NCI-H1436 (cell line): ENCODE results near the gene ERO1B.

Experiments used
- DNase-seq: peaks from one replicate; lab custom pipeline; 2025; lab: John Stamatoyannopoulos, UW

Gene ERO1B

DNA sequence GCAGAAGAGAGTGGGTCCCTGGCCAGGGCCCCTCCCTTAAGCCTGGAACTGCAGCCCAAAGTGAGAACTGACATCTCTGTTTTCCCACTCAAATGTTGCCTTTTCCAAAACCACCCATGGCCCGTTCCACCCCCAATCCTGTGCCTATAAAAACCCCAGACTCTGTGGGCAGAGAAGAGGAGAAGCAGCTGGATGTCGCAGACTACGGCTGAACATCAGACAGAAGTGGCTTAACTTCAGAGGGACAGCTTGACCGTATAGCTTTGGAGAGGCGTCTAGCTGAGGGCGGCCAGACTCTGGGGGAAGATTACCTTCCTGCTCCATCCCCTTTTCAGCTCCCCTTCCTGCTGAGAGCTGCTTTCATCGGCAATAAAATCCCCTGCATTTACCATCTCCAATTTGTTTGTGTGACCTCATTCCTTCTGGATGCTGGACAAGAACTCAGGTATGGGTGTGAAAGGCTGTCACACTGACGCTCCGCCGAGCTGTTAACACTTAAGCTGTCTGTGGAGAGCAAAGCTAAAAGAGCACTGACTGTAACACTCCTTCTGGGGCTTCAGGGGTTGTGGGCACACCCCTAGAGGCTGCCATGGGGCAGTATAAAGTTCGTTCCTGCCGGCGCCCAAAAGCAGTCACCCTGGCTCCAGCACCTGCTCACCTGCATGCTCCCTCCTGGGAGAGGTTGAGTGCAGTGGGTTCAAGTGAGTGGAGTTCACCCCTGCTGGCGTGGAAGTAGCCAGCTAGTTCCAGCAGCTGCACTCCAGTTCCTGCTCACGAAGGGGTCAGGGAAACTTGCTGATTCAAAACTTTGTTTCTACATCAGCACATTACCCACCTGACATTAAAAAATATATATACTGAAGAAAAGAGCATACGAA lies 19.6 kb upstream of the ERO1B start:
- DNase-seq = no peak

DNA sequence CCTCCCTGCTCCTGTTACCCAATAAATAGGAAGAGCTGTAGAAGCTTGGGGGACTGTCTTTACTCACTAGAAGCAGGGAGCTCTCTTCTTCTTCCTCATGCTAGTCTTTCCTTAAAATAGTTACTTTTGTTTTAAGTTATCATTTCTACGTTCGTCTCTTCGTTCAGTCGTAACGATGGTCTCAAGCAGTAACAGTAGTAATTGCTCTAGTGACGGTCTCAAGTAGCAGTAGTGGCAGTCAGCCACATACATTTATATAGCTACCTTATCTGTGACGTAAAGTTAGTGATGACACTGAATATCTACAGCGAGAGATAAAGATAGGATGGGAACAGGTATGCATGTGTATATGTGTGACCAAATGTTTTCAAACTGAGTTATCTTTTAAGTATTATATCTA lies 15.4 kb upstream of the ERO1B start:
- no peak for DNase-seq

DNA sequence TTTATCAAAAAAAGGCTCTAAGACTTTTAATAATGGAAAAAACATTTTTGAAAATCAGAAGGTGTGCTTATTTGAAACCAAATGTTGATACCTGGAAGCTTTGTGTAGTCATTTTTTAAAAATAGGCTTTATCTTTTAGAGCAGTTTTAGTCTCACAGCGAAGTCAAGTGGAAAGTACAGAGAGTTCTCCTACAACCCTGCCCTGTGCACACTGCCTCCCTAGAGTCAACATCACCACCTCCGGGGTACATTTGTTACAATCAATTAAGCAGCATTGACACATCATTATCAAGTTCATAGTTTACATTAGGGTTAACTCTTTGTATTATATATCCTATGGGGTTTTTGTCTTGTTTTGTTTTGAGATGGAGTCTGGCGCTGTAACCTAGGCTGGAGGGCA lies 10.7 kb upstream of the ERO1B start:
- DNase-seq = no peak

DNA sequence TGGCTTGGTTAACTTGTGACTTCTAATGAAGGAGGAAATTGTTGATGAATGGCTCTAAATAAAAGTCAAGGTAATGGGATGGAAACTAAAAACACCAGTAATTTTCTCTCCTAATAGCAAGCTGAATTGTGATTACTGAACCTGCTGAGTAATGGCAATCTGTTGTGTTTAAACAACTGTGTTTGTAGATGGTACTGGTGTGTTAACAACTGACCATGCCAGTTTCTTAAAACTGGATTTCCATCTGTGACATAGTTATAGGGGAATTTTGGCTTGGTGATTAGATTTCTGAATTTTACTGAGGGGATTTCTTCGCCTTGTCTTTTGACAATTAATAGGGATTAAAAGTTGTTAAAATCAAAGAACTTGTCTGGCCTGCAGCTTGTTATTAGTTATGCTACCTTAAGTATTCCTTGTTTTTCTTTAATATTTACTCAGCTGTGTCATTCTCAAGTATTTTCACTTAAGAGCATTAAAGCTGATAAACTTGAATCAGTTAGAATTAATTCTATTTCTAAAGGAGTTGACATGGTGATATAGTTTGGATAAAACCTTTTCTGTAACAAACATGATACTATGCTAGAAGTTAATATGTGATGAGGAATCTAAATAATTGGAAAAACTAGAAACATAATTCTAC lies 7.9 kb upstream of the ERO1B start:
- no peak for DNase-seq

DNA sequence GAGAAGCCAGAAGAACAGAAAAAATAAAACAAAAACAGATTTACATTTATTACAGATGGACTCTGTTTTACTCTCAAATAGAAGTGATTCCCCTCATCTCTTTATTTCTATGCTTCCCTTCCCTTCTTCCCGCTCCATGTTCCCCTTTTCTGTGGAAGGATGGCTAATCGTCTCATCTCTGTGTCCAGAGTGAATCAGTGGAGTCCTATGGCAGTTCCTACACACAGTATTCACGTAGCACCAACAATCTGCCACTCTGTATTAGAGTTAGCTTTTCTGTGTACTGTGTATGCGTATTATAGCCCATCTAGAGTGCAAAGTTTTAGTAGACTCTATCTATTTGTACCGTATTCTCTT lies 6.8 kb upstream of the ERO1B start:
- DNase-seq = no peak

DNA sequence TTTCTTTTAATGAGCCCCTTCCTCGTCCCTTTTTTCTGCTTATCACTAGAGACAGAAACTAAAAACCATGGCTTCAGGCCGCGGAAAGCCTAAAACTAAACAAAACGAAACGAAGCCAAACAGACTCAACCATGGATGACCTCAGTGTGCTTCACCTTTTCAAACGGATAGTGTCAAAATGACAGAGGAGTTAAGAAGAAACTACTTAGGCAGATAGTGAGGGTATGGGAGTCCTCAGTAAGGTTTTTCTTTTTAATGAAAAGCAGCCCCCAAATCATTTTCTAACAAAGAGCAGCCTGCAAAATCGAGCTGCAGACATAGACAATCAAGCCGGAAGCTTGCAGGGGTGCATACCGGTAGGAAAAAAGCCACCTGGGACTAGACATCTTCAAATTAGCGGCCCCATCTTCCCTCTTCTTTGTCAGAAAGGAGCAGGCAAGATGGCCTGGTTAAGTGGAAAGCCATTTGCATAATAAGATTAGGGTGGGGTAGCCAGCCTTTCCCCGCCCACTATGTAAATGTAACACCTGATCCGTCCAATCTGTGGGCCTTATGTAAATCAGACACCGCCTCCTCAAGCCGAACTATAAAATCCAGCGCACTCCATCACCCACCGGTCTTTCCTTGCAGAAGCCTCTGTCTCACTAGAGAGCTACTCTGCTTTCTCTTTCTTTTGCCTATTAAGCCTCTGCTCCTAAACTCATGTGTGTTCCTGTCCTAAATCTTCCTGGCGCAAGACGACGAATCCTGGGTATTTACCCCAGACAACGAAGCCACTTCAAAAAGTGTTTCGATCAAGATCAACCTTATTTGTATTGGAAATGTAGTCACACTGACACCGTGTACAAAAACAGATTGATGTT lies 6.2 kb upstream of the ERO1B start:
- peak; percentile 99 for DNase-seq

DNA sequence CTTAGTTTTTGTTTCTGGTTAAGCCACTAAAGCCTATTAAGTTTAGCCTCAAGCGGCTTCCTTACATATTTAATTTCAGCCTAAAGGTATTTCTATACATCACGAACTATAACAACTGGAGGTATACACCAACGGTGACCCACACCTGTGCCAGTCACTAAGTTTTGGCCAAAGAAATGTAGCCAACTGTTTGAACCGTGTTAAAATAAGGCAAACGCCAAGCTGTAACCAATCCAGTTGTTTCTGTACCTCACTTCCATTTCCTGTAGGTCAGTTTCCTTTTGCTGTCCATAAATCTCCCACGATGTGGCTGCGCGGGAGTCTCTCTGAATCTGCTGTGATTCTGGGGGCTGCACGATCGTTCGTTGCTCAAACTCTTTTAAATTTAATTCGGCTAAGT lies 5.6 kb upstream of the ERO1B start:
- DNase-seq = no peak

DNA sequence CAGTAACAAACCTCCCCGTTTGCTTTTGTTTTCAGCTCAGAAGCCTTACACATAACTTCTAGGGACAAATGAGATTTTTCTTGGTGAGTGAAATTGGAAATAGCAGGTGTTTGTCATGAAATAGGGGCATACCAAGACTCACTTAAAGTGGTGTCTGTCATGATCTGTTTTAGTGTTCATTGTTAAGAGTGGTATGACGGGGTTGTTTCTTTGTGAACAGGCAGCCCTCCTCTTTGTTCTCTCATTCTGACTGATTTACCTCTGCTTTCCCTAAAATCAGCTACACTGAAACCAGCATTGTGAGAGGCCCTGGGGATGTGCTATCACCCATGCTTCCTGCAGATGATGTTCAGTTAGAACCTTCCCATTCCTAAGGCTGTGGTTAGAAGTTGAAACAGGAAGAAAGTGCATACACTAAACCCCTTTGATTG lies 2.5 kb upstream of the ERO1B start:
- no peak for DNase-seq

DNA sequence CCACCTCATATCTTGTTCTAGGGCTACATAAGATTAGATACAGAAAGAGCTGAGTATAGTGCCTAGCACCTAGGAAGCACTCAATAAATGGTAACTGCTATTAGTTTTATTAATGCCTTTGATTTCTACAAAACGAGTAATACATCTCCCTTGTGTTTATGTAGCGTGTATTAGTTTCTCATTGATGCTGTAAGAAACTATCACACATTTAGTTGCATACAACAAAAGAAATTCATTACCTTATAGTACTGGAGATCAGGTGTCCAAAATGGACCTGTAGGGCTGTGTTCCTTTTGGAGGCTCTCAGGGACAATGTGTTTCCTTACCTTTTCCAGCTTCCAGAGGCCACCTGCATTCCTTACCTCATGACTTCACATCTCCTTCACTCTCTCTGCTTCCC lies 961 bp upstream of the ERO1B start:
- no peak for DNase-seq

DNA sequence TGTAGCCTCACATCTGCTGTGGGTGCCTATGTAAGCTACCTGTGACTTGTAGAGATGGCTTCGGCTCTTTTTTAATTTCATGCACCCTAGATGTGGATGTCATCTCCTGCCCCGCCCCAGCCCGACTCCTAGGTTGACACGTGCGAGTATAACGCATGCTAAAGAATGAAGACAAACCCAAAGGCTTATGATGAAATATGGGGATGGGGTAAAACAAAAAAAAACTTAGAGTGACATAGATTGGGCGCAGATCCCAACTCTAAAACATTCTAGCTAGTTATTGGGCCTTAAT lies 613 bp upstream of the ERO1B start:
- DNase-seq = no peak

DNA sequence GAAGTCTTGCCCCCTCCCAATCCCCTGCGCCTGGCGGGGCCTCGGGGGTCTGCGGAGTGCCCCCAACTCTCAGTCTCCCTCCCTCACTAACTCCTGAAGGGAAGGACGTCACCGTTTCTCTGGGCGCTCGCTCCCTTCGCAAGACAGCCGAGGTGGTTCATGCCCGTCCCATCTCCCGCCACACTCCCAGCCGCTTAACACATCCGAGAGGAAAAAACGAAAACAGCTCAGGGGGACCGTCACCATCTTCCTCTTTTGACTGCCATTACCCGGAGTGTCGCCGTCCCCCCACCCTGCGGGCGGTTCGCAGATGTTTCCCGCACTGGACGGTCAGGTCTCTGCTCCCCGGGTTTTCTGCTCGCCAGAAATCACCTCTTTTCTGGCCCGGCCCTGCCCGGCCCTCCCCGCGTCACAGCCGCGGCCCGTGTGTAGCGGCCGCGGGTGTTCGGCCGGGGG lies 532 bp downstream of the ERO1B start:
- DNase-seq = peak; percentile 26

DNA sequence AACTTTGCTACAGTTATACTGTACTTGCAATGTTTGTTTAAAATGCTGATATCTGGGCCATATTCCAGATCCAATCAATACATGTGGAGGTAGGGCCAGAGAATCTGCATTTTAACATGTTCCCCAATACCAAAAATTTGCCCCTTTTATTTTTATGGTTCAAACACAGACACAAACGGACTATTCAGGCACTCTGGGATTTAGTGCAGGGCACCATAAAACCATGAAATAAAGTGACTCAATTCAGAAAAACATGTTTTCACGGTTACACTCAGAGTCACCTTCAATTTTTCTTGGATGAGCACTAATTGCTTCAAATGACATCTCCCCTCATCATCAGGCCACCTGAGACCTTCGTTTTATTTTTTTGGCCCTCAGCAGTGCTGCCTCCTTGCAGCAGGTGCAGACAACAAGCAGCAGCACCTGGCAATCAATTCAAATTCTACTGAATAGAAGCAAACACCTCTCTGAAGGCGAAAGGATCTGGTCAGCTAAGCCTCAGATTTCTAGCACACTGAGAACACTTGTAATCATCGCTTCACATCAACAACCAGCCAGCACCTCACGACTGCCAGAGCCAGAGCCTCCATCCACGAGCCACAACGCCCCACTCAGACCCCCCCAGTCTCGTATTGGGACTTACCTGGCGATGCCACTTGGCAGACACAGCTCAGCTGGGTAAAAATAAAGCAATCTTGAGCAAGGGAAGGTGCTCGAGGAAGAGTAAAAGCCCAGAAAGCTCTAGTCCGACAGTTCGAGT lies 1.1 kb downstream of the ERO1B start:
- peak; percentile 59 for DNase-seq

DNA sequence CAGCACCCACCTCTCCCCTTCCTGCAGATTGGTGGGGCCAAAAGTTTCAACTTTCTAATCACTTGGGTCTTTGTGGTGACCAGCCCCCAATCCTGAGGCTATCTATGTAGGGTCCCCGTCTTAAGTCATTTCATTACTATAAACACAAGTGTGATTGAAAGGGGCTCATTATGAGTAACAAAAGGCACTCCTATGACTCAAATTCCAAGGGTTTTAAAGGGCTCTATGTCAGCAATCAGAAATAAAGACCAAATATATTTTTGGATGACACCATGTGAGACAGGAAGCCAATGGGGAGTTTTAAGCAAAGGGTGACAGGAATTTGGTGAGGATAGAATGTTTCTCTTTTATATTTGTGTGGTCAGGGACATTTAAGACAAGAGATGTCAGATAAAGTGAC lies 6.2 kb downstream of the ERO1B start:
- no peak for DNase-seq

DNA sequence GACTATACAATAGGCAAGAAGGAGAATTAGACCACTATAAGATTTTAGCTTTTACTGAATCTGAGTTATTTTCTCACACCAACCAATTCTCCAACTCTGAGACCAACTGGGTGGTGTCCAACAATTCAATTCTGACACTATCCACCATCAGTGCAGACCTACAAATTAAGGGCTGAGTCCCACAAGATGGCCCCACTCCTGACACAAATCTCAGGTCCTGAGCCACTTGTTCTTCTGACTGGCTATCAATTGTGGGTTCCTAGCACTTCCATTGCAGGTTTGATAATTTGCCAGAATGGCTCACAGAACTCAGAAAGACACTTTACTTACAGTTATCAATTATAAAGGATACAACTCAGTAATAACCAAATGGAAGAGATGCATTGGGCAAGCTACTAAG lies 6.7 kb downstream of the ERO1B start:
- DNase-seq = no peak

DNA sequence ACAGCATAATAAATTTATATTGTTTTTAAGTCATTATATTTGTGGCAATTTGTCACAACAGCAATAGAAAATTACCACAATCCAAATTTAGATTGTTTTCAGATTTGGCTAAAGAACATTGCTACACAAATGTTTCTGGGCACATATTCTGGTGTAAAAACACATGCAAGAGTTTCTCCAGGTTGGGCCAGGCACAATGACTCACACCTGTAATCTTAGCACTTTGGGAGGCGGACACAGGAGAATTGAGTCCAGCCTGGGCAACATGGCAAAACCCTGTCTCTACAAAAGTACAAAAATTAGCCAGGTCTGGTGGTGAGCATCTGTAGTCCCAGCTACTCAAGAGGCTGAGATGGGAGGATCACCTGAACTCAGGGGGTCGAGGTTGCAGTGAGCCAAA lies 8.4 kb downstream of the ERO1B start:
- DNase-seq = no peak

DNA sequence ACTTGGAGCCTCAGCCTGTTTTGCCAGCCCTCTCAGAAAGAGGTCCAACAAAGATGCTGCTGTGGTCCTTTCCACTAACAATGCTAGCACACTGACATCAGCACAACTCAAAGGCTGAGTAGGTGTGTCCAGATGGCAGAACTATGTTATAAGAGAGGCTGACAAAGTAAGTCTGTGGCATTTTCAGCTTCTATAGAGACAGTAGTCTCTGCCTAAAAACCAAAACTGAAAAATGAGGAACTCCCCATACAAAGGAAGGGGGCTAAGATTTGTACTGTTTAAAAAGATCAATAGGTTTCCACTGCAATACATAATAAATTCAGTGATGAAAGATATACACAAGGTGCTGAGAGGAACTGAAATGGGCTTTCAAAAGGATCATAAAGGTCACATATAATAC lies 12.3 kb downstream of the ERO1B start:
- no peak for DNase-seq

DNA sequence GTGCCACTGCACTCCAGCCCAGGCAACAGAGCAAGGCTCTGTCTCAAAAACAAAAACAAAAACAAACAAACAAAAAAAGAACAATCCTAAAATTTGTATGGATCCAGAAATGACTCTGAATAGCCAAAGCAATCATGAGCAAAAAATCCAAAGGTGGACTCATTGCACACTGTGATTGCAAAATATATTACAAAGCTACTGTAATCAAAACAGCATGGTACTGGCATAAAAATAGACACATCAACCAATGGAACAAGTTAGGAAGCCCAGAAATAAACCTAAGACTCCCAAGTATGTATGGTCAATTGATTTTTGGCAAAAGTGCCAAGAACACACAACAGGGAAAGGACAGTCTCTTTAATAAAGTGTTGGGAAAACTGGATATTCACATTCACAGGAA lies 19.9 kb downstream of the ERO1B start:
- no peak for DNase-seq

DNA sequence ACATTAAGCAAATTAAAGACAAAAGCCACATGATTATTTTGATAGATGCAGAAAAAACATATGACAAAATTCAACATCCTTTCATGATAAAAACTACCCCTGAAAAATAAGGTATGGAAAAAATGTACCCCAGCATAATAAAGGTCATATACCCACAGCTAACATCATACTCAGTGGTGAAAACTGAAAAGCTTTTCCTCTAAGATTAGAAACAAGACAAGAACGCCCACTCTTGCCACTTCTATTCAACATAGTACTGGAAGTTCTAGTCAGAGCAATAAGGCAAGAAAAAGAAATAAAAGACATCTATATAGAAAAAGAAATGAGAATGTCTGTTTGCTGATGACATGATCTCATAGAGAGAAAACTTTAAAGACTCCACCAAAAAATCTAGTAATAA lies 20.7 kb downstream of the ERO1B start:
- no peak for DNase-seq

DNA sequence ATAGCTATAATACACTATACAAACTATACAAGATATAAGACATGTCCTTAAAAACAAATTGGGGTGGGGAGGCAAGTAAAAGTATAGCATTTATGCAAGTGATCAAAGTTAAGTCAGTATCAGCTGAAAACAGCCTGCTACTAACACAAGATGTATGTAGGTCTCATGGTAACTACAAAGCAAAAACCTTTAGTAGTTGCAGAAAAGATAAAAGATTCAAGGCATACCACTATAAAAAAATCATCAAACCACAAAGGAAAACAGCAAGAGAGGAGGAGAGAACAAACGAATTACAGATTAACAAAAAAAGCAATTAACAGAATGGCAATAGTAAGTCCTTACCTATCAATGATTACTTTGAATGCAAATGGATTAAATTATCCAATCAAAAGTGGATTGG lies 22.7 kb downstream of the ERO1B start:
- no peak for DNase-seq

DNA sequence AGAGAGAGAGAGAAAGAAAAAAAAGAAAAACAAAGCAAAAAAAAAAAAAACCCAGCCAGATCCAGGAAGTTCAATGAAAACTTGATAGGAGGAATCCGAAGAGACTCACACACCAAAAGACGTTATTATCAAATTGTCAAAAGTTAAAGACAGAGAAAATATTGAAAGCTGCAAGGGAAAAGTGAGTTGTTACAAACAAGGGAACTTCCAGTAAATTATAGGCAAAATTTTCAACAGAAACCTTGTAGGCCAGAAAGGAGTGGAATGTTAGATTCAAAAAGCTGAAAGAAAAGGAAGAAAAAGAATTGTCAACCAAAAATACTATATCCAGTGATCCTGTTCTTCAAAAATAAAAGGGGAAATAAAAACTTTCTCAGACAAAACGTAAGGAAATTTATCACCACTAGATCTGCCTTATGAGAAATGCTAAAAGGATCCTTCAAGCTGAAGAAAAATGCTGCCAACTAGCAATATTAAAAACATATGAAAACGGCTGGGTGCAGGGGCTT lies 23.6 kb downstream of the ERO1B start:
- DNase-seq = no peak

DNA sequence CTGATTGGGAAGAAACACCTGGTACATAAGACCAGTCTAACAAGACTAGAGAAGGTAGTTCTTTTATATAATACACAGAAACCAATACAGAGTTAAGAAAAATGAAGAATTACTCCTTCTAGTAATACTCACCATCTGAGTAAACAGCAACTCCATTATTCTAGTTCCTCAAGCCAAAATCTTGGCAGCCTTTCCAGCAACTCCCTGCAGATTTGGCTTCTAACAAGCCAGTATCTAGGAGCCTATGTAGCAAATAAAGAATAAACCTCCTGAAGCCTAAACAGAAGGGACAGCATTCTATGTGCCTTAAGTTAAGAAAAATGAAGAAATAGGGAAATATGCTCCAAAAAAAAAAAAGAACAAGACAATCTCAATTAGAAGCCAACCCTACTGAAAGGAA lies 24.5 kb downstream of the ERO1B start:
- no peak for DNase-seq
